Adrenal gland (tissue), 5 donors: ENCODE data around the gene ASF1A.

Experiments
- POLR2A ChIP-seq, 2 donors: fragments of 450-650 bp; IDR thresholded peaks; one replicate each; pipeline ENCODE4 v1.6.1; 2017; ENCODE audit warnings: antibody characterized with exemption in 2 of 2, mild to moderate bottlenecking in 2 of 2, moderate library complexity in 1 of 2
- TF ChIP-seq, protein P1 (sequence below), 6 experiments: fragments of 450-650 bp in 4 of 6; fragments of 200-600 bp in 2 of 6; sonication (generic) in 1 of 6; IDR thresholded peaks; 1 replicate in 5 of 6; 2 replicates in 1 of 6; pipeline versions ENCODE4 v1.5.1 to v1.8.0; 2016 to 2021; ENCODE audit warnings: antibody characterized with exemption in 6 of 6, mild to moderate bottlenecking in 2 of 6, moderate library complexity in 1 of 6
- donor health status: DM: no; HTN: no; CAD: no.

DNA sequence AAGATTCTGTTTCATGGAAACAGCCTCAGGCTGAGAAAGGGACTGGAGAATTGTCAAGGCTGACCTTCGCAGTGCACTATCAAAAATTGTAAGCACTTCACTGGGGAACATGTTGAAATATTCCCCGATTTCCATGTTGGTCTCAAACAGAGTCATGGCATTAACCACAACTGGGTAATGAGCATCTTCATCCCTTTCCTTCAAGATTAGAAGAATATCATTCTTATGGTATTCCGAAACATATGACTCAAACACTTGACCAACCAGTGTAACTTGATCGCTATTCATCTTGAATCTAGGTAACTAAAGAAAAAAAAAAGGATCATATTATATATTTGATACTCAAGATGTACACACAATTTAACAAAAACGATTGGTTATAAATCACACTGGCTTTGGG, 37.5 kb downstream of the ASF1A start:
- TF ChIP-seq, protein P1, sequence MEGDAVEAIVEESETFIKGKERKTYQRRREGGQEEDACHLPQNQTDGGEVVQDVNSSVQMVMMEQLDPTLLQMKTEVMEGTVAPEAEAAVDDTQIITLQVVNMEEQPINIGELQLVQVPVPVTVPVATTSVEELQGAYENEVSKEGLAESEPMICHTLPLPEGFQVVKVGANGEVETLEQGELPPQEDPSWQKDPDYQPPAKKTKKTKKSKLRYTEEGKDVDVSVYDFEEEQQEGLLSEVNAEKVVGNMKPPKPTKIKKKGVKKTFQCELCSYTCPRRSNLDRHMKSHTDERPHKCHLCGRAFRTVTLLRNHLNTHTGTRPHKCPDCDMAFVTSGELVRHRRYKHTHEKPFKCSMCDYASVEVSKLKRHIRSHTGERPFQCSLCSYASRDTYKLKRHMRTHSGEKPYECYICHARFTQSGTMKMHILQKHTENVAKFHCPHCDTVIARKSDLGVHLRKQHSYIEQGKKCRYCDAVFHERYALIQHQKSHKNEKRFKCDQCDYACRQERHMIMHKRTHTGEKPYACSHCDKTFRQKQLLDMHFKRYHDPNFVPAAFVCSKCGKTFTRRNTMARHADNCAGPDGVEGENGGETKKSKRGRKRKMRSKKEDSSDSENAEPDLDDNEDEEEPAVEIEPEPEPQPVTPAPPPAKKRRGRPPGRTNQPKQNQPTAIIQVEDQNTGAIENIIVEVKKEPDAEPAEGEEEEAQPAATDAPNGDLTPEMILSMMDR (IDR thresholded peaks at IDR 0.05), result no peak
- no peak for TF ChIP-seq POLR2A (IDR thresholded peaks at IDR 0.05)
